GM19035 (cell line): ENCODE results near the gene TNFAIP8L1.

Source experiments
- ATAC-seq: cut with Tn5 transposase; IDR thresholded peaks from one replicate; pipeline ENCODE4 v1.9.1; 2021; ENCODE audit not compliant: unreplicated experiment

Gene TNFAIP8L1

DNA sequence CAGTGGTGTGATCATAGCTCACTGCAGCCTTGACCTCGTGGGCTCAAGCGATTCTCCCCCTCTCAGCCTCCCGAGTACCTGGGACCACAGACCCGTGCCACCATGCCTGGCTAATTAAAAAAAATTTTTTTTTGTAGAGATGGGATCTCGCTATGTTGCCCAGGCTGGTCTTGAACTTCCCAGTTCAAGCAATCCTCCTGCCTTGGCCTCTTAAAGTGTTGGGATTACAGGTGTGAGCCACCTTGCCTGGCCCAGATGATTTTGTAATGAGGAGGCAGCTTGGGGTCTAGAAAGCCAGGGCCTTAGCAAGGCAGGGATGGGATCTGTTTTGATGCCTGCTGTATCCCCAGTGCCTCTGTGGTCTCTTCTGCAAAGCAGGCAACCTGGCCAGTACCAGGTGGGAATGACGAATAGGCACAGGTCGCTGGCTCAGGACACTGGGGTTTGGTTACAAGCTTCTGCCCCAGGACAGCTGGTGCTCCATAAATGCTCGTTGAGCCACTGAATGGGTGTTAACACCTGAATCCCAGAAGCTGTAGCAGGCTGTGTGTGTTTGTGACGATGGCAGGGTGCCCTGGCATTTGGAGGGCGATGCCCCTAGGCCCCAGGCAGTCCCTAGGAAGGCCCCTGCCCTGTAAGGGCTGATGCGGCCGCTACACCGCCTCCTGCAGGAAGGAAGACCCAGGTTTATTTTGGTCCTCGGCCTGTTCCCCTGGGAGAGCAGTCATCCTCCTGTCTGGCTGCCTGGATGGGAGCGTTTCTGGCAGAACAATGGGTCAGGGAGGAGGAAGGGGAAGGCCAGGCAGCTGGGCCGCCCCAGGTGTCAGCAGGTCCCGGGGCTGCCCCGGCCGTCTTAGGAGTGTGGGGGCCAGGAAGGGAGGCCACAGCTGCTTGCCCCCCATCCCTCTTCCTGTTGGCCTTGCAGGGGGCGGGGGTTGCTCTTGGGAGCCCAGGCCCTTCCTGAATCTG lies 8.6 kb downstream of the TNFAIP8L1 start:
- no peak for ATAC-seq

DNA sequence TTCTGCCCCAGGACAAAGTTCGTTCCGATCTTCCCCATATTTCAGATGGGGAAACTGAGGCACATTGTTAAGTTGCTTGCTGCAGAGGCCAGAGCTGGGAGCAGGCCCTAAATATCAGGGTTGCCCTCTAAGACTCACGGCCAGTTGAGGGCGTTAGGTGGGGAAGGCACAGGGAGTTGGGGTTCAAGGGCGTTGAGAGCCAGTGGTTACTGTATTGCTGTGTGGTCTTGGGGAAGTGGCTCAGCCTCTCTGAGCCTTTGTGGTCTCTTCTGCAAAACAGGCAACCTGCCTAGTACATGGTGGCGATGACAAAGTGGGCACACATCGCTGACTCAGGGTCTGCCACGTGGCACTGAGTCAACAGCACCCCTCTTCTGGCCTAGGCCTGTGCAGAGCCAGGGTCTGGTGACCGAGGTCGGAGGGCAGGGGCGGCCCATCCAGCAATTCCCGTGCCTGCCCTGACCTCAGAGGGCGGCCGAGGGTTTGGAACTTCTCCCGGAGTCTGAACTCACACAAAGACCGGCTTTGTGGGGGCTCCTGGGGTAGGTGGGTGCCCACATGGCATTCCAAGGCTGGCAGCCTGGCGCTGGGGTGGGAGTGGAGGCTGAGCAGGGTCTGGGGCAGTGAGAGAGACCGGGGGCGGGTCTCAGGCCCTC lies 10.2 kb downstream of the TNFAIP8L1 start:
- no peak for ATAC-seq

- no peak for ATAC-seq
Measured at GRCh38 chr19:4650159-4650558, 10.8 kb downstream of the TNFAIP8L1 start.

DNA sequence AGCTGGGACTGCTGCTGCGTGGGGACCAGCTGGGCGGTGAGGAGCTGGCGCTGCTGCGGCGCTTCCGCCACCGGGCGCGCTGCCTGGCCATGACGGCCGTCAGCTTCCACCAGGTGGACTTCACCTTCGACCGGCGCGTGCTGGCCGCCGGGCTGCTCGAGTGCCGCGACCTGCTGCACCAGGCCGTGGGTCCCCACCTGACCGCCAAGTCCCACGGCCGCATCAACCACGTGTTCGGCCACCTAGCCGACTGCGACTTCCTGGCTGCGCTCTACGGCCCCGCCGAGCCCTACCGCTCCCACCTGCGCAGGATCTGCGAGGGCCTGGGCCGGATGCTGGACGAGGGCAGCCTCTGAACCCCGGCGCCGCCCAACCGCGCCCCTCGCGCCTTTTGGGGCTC lies 12.8 kb downstream of the TNFAIP8L1 start:
- no peak for ATAC-seq

DNA sequence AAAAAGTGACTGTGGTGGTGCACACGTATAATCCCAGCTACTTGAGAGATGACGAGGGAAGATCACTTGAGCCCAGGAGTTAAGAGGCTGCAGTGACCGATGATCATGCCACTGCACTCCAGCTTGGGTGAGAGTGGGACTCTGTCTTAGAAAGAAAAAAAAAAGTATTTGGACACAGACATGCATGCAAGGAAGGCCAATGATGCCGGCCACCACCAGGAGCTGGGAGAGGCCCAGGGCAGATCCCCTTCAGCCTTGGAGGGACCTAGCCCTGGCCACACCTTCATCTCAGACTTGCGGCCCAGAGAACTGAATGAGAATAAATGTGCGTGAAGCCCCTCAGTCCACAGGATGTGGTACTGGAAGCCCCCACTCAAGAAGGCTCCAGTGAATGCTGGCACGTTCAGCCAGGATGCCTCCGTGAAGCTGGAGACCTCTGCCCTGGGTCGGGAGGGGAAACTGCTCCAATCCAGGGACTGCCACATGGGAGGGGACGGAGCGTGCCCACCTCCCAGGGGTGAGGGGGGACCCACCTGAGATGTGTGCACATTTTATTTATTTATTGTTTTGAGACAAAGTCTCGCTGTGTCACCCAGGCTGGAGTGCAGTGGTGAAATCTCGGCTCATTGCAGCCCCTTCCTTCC lies 14.6 kb downstream of the TNFAIP8L1 start:
- ATAC-seq, result no peak

DNA sequence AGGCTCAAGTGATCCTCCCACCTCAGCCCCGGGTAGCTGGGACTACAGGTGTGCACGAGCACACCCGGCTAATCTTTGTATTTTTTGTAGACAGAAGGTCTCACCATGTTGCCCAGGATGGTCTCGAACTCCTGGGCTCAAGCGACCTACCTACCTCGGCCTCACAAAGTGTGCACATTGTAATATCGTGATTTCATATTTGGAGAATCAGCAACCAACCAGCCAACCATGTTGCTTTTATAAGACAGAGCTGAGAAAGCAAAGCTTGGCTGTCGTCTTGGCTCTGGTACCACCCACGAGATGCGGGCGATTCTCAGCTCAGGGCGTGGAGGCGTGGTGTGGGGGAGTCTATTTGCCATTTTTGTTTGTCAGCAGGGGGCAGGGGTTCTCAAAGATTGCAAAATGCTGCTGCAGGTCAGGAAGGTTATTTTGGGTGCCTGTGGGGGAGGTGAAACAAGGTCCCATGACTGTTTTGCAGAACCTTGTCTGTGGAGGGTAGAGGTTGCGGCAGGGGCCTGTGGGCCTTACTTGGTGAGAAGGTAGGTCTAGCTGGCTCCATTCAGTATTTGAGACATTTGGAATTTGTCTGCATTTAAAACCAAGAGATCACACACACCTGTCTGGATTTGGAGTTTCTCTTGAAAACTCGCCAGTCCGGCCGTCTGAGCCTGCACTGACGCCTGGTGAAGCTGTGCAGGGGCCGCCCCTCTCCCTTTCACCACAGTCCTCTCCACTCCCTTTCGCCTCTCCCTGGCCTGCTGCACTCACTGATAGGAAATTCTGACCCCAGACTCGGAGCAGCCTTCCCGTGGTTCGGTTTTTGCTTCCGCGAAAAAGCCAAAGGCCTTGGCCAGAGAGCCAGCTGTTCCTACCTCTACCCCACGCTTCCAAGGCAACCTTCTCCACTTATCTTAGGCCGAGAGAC lies 15.4 kb downstream of the TNFAIP8L1 start:
- no peak for ATAC-seq

DNA sequence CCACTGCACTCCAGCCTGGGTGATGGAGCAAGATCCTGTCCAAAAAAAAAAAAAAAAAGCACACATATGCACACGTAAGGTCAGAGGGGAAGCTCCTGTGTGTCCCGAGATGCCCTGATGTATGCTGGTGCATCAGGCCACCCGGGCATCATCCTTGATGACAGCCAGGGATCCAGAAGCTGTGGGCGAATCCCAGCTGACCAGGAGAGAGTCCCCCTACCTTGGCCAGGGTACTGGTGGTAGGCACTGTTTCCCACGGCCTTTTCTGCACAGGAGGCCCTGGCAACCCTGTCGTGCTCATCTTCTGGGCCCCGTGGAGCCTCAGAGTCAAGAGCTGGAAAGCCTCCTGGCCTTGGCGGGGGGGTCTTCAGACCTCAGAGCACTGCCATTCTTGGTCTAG lies 16.8 kb downstream of the TNFAIP8L1 start:
- ATAC-seq, result no peak

DNA sequence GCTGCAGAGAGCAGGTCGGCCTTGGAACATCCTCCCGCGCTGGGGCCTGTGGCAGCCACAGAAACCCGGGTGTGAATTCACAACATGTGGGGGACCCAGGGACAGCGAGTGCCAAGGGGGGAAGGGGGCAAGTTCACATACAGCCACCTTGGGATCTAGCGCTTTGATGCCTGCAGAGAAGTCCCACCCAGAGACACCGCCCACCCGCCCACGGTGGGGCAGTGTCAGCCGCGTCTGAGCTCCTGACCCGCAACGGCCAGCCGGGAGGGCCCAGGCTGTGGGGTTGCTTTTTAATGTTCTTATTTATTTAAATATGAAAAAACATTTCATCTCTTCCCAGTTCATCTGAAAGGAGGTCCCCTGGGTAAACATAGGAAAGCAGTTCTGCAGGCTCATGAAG lies 17.9 kb downstream of the TNFAIP8L1 start:
- no peak for ATAC-seq

GRCh38 chr19:4657835-4658234 lies 18.5 kb downstream of the TNFAIP8L1 start:
- ATAC-seq, result no peak

DNA sequence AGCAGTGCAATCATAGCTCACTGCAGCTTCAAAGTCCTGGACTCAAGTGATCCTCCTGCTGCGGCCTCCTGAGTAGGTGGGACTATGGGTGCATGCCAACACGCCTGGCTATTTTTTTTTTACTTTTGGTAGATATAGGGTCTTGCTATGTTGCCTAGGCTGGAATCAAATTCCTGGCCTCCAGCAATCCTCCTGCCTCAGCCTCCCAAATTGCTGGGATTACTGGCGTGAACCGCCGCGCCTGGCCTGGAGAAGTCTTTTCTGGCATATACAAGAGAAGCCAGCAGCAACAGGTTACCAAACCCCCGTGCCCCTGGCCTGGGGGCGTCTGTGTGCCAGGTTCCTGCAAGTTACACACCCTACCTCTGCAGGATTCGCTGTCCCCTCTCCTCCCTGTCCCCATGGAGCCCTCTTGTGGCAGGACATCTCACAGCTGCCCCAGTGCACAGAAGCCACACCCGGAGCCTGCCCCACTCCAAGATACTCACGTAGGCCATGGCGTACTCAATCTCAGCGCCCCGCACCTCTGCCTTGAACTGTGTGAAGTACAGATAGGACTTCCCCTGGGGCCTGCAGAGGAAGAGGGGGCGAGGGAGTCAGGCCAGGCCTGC lies 21.0 kb downstream of the TNFAIP8L1 start:
- no peak for ATAC-seq

DNA sequence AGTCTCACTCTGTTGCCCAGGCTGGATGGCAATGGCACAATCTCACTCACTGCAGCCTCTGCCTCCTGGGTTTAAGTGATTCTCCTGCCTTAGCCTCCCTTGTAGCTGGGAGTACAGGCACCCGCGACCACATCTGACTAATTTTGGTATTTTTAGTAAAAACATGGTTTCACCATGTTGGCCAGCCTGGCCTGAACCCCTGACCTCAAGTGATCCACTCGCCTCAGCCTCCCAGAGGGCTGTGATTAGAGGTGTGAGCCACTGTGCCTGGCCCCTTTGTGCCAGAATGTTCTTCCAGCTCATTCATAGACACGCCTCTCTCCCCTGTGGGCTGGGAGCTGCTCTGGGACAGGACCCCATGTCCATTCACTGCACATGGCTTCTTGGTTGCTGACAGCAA lies 21.7 kb downstream of the TNFAIP8L1 start:
- no peak for ATAC-seq

DNA sequence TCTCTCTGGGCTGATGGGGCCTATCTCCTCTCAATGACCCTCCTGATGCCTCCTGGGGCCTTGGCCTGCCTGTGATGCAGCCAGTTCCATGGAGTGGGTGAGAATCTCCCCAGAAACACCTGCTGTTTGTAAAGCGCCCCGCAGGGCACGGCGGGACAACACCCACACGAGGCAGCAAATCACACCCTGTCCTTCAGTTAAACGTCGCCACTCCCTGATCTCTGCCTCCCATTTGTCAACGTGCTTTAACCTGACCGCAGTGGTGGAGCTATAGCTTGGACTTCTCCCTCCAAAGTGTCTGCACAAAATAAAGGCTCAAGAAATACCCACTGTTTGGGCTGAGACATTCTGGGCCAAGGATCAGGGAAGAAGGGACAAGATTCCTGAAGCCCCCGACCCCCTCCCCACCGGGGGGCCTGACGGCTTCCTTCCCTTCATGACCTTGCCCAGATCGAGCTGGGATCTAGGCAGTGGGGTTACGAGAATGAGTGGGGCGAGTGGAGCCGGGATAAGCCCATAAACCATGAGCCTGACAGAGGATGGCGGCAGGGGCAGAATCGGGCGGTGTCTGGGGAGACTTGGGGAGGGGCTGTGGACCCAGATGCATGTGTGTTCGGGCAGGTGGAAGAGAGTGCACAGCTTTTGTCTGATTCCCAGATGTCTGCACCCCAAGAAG lies 22.8 kb downstream of the TNFAIP8L1 start:
- ATAC-seq, result no peak

DNA sequence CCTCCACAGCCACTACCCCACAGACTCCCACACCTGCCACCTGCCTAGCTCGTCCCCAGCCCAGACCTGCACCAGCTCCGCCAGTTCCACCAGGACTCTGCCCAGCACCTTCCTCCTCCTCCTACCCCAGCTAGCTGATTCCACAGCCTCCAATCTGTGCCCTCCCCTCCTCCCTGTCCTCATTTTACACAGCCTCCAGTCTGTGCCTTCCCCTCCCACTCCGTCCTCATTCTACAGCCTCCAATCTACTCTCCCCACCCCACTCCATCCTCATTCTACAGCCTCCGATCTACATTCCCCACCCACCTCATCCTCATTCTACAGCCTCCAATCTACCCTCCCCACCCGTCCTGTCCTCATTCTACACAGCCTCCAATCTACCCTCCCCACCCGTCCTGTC lies 23.5 kb downstream of the TNFAIP8L1 start:
- ATAC-seq, result no peak

DNA sequence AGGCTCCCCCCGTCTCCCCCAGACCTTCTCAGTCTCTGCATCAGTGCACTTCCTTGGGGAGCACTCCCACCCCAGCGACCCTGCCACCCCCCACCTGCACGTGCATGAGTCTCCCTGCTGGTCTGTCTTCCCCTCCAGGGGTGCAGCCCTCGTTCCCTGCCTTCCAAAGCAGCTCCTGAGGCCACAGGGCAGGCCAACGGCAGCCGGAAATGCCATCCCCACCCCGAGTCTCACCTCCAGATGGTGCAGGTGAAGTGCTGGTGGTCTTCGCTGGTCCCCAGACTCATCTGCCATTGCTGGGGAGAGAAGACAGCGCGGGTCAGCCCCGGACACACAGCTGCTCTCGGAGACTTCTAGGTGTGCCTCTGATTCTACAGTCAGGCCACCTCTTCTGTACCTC lies 25.3 kb downstream of the TNFAIP8L1 start:
- ATAC-seq, result no peak

DNA sequence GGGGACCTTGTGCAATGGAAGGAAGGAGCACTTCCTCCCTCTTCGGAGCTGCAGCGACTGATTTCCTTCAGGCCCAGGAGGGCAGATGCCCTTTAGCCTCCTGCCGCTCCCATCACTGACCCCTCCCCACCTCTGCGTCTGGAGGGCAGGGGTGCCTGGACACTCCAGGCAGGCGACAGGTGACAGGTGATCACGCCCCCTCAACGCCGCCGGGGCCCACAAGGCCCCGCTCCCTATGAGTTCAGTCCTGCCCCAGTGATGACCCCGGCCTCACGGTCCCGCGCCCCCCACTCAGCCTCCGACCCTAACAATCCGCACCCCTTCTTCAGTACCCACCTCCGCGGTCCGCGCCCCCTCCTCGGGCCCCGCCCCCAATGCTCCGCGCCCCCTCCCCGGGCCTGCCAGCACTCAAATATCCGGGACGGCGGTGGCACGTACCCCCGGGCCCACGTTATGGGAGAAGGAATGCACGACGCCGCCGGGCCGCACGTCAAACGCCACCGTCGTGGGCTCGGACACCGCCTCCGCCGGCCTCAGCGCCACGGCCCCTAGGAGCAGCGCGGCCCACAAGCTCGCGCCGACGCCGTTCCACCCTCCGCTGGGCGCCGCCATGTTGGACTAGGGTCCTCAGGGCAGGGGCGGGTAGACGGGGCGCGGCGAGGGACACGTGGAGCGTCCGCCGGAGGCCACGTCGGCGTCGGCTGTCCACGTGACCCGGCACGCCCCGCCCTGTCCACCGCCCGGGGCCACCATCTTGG lies 30.6 kb downstream of the TNFAIP8L1 start, which contains the start of gene MYDGF:
Gene MYDGF, minus strand, starts transcription at position 620 of the 758 bp plus-strand sequence. Its CDS starts 8 bp downstream, at position 612.
- peak; percentile 93 for ATAC-seq

- no peak for ATAC-seq
Measured at GRCh38 chr19:4671185-4671851, 32.0 kb downstream of the TNFAIP8L1 start.

- ATAC-seq, result no peak
Measured at GRCh38 chr19:4673216-4673615, 33.9 kb downstream of the TNFAIP8L1 start.

DNA sequence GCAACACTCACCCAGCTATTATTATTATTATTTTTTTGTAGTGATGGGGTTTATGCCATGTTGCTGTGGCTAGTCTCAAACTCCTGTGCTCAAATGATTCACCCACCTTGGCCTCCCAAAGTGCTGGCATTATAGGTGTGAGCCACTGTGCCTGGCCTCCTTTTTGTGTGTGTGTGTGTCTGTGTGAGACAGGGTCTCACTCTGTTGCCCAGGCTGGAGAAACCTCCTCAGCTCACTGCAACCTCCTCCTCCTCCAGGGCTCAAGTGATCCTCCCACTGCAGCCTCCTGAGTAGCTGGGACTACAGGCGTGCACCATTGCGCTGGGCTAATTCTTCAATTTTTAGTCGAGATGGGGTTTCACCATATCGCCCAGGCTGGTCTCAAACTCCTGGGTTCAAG lies 34.4 kb downstream of the TNFAIP8L1 start:
- ATAC-seq, result no peak
